Measurements from ENCODE around the gene B3GNT5.

The B3GNT5 gene

GRCh38 chr3:183265834-183266417 is 12.9 kb downstream of the B3GNT5 start:
- DNase-seq (ENCODE audit: low read depth): peak; percentile 91

DNA sequence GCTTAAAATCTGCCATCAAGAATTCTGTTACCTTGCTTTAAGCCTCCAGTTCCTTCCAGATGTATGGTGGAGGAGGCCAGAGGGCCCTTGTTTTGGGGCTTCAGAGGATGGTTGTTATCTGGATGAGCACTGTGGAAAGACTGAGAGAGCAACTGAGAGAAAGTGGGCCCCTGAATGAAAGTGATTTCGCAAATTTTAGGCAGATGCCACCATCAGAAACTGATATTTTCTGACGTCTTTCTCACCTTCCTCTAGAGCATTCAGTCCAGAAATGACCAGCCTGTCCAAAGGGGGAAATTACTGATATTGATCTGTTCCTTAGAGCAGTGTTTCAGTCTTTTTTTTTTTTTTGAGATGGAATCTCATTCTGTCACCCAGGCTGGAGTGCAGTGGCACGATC is 13.4 kb downstream of the B3GNT5 start:
- no peak for DNase-seq (ENCODE audit: low read depth)

- no peak for DNase-seq (ENCODE audit: low read depth)
Observed at GRCh38 chr3:183267140-183267539, 14.1 kb downstream of the B3GNT5 start.

- no peak for DNase-seq (ENCODE audit: low read depth)
Observed at GRCh38 chr3:183268366-183268765, 15.3 kb downstream of the B3GNT5 start.

GRCh38 chr3:183269345-183269744 is 16.3 kb downstream of the B3GNT5 start:
- no peak for DNase-seq (ENCODE audit: low read depth)

- no peak for DNase-seq (ENCODE audit: low read depth)
Observed at GRCh38 chr3:183270344-183270743, 17.3 kb downstream of the B3GNT5 start.

GRCh38 chr3:183272142-183272541 is 19.1 kb downstream of the B3GNT5 start:
- DNase-seq (ENCODE audit: low read depth): no peak

DNA sequence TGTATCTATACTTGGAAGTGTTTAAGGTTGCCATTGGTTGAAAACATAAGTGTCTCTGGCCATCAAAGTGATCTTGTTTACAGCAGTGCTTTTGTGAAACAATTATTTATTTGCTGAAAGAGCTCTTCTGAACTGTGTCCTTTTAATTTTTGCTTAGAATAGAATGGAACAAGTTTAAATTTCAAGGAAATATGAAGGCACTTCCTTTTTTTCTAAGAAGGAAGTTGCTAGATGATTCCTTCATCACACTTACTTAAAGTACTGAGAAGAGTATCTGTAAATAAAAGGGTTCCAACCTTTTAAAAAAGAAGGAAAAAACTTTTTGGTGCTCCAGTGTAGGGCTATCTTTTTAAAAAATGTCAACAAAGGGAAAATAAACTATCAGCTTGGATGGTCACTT is 19.7 kb downstream of the B3GNT5 start:
- DNase-seq (ENCODE audit: low read depth): no peak

DNA sequence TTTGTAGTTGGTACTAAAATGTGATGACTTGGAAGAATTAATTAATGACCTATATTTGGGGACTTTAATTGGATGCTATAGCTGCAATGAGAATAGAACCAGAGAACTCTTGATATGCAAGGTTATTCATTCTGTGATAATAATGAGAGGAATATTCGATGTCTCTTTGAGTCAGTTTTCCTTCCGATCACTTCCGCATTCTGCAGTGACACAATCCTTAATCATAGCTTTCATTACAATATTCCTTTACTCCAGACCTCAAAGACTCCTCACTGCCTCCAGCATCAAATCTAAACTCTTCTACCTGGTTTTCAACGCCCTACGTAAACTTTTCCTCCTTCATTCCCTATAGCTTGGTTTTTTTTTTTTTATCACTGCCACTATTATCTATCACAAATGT is 21.6 kb downstream of the B3GNT5 start:
- DNase-seq (ENCODE audit: low read depth): no peak

DNA sequence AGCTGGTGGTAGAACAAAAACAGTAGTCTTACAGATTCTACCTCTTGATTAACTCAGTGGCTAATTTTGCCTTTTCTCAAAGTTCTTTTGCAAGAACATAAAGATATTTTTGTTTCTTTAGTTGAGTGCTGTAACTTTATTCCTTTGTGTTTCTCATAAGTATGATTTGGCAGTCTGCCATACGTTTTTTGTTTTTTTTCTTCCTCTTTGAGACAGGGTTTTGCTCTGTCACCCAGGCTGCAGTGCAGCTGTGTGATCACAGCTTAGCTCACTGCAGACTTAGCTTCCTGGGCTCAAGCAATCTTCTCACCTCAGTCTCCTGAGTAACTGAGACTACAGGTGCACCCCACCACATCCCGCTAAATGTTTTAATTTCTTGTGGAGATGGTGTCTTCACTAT is 22.4 kb downstream of the B3GNT5 start:
- peak; percentile 49 for DNase-seq (ENCODE audit: low read depth)

- DNase-seq (ENCODE audit: low read depth): no peak
Observed at GRCh38 chr3:183275937-183276336, 22.9 kb downstream of the B3GNT5 start.

DNA sequence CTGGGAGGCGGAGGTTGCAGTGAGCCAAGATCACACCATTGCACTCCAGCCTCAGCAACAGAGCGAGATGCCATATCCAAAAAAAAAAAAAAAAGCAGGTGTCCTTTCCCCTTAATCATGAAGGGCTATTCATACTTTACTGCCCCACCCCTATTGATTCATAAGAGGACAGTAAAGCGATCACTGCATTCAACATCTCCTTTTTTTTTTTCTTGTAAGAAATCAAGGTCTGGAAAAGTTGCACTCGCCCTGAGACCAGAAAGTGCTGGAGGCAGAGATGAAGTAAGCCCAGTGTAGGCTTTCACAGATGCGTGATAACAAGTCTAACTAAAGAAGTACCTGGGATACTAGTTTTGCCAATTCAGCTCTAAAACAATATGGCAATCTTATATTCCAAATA is 24.2 kb downstream of the B3GNT5 start:
- DNase-seq (ENCODE audit: low read depth): no peak

DNA sequence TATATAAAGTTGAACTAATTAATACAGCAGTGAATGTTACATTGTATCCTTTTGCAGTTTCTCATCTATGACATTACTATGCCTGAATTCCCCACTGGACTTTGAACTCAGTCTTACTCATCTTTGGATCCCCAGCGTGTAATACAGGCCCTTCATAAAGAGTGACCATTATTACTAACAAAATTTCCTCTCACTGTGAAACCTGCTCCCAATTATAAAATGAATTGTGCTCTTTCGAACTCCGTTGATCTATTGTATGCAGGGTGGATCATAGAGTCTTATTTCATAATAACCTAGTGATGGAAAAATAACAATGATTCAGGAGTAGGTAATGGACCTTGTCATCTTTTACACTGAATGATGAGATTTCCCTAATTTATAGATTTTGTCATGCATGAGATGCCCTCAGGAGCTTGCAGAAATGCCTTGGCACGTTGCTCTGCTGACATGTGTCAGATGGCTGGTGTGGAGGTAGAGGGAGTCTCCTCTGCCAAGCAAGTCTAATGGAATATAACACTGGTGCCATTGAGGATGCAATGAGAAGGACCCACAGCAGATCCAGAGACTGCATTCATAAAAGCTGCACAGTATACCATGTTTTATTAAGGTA is 25.5 kb downstream of the B3GNT5 start:
- DNase-seq (ENCODE audit: low read depth): no peak

GRCh38 chr3:183279371-183279770 is 26.3 kb downstream of the B3GNT5 start:
- DNase-seq (ENCODE audit: low read depth): no peak

GRCh38 chr3:183281126-183281797 is 28.2 kb downstream of the B3GNT5 start:
- DNase-seq (ENCODE audit: low read depth): no peak

GRCh38 chr3:183283886-183284285 is 30.8 kb downstream of the B3GNT5 start:
- DNase-seq (ENCODE audit: low read depth): no peak

DNA sequence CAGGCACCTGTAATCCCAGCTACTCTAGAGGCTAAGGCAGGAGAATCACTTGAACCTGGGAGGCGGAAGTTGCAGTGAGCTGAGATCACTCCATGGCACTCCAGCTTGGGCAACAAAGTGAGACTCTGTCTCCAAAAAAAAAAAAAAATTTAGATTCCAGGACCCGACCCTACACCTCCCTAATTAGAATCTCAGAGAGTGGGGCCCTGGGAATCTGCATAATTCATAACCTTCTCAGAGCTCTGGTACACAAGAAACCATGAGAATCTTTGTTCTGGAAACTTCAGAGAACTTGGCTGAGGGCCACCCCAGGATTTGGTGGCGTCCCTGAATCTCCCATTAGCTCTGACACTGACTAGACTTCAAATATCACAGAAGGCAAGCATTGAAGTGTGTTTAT is 31.5 kb downstream of the B3GNT5 start:
- no peak for DNase-seq (ENCODE audit: low read depth)

DNA sequence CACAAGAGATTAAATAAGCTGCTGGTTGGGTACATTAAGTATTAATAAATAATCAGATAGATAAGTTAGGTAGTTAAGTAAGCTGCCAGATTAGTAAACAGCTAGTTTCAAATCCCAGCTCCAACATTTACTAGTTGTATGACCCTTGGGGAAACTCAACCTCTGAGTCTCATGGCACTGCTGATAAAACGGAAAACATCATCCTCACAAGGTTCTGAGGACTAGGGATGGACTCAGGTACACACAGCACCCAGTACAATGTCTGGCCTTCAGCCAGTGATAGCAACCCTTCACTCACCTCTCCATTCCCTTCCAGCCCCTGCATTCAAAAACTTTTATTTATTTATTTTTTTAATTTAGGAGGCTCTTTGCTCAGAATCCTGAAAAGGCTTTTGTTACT is 32.3 kb downstream of the B3GNT5 start:
- no peak for DNase-seq (ENCODE audit: low read depth)

DNA sequence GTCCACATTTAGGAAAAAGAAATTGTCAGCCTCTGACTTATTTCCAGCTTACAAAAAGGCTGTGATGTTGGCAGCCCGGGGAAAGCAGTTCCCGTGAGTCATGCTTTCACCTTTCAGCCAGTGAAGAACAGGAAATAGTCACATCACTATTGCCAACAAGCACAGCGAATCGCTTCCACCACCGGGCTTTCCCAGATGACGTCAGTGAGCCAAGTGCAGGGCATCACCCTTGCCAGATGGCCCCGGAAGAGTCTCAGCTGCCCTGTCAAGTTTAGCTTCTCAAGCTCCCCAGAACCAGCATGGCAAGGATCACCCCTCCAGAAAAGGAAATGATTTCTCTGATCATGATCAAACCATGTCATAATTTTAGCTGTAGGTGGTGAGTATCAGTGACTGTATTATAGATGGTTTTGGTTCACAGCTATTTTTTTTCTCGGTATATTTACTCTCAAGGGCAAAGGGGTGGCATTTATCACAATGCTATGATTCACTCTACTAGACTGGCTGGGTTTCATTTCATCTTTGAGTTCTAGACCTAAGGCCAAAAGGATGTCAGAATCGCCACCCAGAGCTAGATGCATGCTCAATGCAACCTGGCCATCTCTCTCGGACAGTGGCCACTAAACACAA is 32.9 kb downstream of the B3GNT5 start:
- peak; percentile 98 for DNase-seq (ENCODE audit: low read depth)

GRCh38 chr3:183287301-183287971 is 34.4 kb downstream of the B3GNT5 start:
- DNase-seq (ENCODE audit: low read depth): peak; percentile 98

DNA sequence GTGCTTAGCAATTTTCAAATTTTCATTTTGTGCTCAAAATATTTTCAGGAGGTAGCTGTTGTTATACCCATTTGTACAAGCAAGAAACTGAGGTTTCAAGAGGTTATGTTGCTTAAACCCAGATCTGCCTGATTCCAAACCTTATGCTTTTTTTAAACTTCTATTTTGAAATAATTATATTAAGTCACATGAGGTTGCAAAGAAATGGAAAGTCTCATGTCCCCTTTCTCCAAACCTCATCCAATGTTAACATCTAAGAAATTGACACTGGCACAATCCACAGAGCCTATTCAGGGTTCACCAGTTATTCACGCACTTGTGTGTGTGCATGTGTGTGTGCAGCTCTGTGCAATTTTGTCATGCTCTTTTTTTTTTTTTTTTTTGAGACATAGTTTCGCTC is 35.1 kb downstream of the B3GNT5 start:
- DNase-seq (ENCODE audit: low read depth): no peak

DNA sequence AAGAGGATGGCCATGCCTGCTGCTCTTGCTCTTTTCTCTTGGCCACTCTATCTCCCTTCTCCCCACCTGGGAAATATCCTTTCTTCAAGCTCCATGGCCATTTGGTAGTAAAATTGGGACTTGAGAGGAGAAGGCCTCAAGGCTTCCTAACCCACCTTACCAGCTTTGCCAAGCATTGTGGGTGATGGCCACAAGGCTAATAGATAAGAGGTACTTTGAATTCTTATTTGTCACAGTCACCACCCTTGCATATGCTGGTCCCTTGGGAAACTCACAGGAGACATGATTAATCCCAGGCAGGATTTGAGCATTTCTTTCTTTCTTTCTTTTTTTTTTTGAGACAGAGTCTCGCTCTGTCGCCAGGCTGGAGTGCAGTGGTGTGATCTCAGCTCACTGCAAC is 37.2 kb downstream of the B3GNT5 start:
- DNase-seq (ENCODE audit: low read depth): no peak

Measured in amniotic epithelial cell (primary cell).